Neutrophil (primary cell): ENCODE results near the gene SMIM24.
"Not testable (repeated sequence)": the region's sequence is repeated elsewhere in the genome, so short reads cannot be mapped to it uniquely, and the experiment has no call there.

Experiments
- H3K27ac ChIP-seq: fragments of 200-600 bp; sonication (generic); 2 replicates; pipeline ENCODE4 v1.5.1; 2016; ENCODE audit warnings: mild to moderate bottlenecking, moderate library complexity
- H3K27me3 ChIP-seq: fragments of 200-600 bp; sonication (generic); 2 replicates; pipeline ENCODE4 v1.6.0; 2016; ENCODE audit warnings: mild to moderate bottlenecking
- H3K36me3 ChIP-seq: fragments of 200-600 bp; sonication (generic); 2 replicates; pipeline ENCODE4 v1.5.1; 2017
- H3K4me1 ChIP-seq, 2 experiments: fragments of 200-600 bp in 1 of 2; sonication (generic) in 1 of 2; 1 replicate in 1 of 2; 2 replicates in 1 of 2; pipeline versions ENCODE4 v1.5.1 to v1.6.1; 2013 to 2016; ENCODE audit warnings: low read depth in 1 of 2, low read length in 1 of 2, mild to moderate bottlenecking in 1 of 2, moderate library complexity in 1 of 2; ENCODE audit not compliant: control insufficient read depth in 1 of 2, insufficient read depth in 1 of 2
- H3K4me3 ChIP-seq, 2 experiments: fragments of 200-600 bp in 1 of 2; sonication (generic) in 1 of 2; 1 replicate in 1 of 2; 2 replicates in 1 of 2; pipeline ENCODE4 v1.5.1; 2013 to 2016; ENCODE audit warnings: low read depth in 1 of 2, low read length in 1 of 2, mild to moderate bottlenecking in 1 of 2, moderate library complexity in 1 of 2
- H3K9me3 ChIP-seq: fragments of 200-600 bp; sonication (generic); 2 replicates; pipeline ENCODE4 v1.5.1; 2016
- TF ChIP-seq, protein P1 (sequence below): fragments of 200-600 bp; sonication (generic); IDR thresholded peaks from 2 replicates; pipeline ENCODE4 v1.5.1; 2016; ENCODE audit warnings: antibody characterized with exemption

Gene SMIM24

DNA sequence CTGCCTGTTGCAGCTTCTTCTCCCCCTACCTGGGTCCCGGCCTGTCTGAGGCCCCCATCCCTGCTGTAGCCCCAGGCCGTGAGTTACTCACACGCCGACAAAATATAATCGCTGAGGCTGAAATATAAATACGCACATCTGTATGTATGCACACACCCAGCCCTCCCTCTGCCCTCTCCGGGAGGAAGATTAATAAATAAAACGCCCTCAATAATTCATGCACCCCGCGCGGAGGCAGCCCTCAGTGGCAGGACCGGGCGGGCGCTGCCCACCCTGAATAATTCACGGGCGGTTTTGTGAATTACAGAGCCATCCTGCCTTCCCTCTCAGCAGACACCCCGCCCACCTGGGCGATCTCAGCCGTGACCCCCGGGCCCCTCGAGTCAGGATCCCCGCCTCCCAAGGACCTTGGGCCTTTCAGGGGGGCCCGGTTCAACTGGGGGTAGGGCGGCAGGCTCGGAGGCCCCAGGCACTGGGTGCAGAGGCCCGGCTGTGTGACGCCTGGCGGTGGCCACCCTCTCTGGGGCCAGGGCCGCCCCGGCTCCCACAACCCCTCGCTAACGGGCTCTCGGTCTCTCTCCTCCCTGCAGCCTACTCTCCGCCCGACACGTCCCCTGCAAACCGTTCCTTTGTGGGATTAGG, 24.2 kb downstream of the SMIM24 start:
- Histone ChIP-seq H3K27ac (no peak overlapping the region), H3K27me3 (no peaks in the 10 kb centered on the region), H3K4me3 (no peak overlapping the region), H3K36me3 (peaks cover 95% of the 10 kb centered on the region), H3K9me3 (no peaks in the 10 kb centered on the region), H3K4me1 (no peaks in the 10 kb centered on the region)
- TF ChIP-seq, protein P1, sequence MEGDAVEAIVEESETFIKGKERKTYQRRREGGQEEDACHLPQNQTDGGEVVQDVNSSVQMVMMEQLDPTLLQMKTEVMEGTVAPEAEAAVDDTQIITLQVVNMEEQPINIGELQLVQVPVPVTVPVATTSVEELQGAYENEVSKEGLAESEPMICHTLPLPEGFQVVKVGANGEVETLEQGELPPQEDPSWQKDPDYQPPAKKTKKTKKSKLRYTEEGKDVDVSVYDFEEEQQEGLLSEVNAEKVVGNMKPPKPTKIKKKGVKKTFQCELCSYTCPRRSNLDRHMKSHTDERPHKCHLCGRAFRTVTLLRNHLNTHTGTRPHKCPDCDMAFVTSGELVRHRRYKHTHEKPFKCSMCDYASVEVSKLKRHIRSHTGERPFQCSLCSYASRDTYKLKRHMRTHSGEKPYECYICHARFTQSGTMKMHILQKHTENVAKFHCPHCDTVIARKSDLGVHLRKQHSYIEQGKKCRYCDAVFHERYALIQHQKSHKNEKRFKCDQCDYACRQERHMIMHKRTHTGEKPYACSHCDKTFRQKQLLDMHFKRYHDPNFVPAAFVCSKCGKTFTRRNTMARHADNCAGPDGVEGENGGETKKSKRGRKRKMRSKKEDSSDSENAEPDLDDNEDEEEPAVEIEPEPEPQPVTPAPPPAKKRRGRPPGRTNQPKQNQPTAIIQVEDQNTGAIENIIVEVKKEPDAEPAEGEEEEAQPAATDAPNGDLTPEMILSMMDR = no peak

DNA sequence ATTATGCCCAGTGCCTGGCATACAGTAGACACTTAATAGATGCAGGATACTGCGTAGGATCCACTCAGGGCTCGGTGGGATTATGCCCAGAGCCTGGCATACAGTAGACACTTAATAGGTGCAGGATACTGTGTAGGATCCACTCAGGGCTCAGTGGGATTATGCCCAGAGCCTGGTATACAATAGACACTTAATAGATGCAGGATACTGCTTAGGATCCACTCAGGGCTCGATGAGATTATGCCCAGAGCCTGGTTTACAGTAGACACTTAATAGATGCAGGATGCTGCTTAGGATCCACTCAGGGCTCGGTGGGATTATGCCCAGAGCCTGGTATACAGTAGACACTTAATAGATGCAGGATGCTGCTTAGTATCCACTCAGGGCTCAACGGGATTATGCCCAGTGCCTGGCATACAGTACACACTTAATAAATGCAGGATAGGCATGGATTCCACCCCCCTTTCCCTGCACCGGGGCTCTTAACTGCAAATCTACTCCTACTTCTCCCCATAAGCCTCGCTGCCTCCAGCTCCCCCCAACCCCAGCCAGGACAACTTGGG, 24.9 kb downstream of the SMIM24 start:
- no peak overlapping the region for H3K27ac ChIP-seq
- H3K4me3 ChIP-seq = no peak overlapping the region
- no peaks in the 10 kb centered on the region for H3K4me1 ChIP-seq
- no peaks in the 10 kb centered on the region for H3K27me3 ChIP-seq
- TF ChIP-seq, protein P1 = no peak
- peaks cover 96% of the 10 kb centered on the region for H3K36me3 ChIP-seq
- H3K9me3 ChIP-seq = no peaks in the 10 kb centered on the region

DNA sequence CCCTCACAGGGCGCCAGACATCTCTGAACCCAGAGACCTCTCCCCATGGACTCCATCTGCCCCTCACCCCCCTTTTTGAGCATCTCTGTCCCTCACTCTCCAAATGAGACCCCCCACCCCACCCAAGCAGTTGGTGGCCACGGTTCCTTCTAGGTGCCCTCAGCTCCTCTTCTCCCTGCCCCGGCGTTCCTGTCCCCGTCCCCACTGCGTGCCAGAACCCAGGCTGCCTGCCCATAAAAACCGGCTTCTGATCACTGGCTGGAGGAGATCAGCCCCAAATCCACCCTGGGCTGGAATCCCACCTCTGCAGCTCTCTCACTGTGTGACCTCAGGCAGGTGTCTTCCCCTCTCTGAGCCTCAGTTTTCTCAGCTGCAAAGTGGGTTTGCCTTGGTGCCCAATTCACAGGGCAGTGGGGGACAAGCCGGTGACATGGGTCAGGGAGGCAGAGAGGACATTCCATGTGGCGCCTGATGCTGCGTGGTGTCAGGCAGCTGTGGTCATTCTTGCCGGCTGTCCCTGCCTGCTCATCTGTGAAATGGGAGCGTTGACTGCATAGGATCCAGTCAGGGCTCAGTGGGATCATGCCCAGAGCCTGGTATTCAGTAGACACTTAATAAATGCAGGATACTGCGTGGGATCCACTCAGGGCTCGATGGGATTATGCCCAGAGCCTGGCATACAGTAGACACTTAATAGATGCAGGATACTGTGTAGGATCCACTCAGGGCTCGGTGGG, 25.5 kb downstream of the SMIM24 start:
- no peaks in the 10 kb centered on the region for H3K27me3 ChIP-seq
- H3K4me3 ChIP-seq = no peak overlapping the region
- no peaks in the 10 kb centered on the region for H3K9me3 ChIP-seq
- peaks cover 95% of the 10 kb centered on the region for H3K36me3 ChIP-seq
- TF ChIP-seq, protein P1 = no peak
- H3K4me1 ChIP-seq = no peaks in the 10 kb centered on the region
- H3K27ac ChIP-seq = no peak overlapping the region

DNA sequence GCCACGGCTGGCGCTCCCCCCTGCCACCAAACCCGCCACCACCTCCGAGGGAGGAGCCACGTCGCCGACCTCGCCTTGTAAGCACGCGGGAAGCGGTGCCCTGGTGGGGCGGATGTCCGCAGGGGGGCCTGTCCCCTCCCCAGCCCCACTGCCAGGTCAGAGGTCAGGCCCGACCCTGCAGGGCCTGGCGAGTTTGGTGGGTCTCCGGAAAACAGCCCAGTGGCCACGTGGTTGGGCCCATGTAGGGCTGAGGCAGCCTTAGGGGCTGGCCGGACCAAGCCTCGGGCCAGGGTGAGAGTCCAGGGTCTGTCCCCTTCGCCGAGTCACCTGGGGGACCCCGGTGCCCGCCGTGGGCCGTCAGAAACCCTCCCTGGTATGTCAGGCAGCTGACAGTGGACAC, 26.5 kb downstream of the SMIM24 start:
- H3K9me3 ChIP-seq = no peaks in the 10 kb centered on the region
- H3K4me3 ChIP-seq = no peak overlapping the region
- no peaks in the 10 kb centered on the region for H3K4me1 ChIP-seq
- no peaks in the 10 kb centered on the region for H3K27me3 ChIP-seq
- H3K27ac ChIP-seq = no peak overlapping the region
- H3K36me3 ChIP-seq = peaks cover 93% of the 10 kb centered on the region
- TF ChIP-seq, protein P1 = no peak

DNA sequence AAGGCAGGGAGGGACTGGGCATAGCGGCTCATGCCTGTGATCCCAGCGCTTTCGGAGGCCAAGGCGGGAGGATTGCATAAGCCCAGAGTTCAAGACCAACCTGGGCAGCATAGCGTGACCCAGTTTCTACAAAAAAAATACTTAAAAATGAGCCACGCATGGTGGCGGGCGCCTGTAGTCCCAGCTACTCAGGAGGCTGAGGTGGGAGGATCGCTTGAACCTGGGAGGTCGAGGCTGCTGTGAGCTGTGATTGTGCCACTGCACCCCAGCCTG, 27.4 kb downstream of the SMIM24 start:
- H3K4me3 ChIP-seq, H3K9me3 ChIP-seq, H3K4me1 ChIP-seq, H3K27ac ChIP-seq, H3K27me3 ChIP-seq: not testable (repeated sequence)
- peaks cover 91% of the 10 kb centered on the region for H3K36me3 ChIP-seq
